Hematopoietic multipotent progenitor cell treated with erythropoietin and hydrocortisone succinate and interleukin-3 and kit ligand, for 17 days (in vitro differentiated cells): ENCODE measurements around the gene TCEANC2.
"Not testable (repeated sequence)": the region's sequence is repeated elsewhere in the genome, so short reads cannot be mapped to it uniquely, and the experiment has no call there.

Source experiments
- DNase-seq: peaks from one replicate; pipeline ENCODE4 v3.0.0-alpha.2; 2015; ENCODE audit warnings: low spot score

The TCEANC2 gene

GRCh38 chr1:54088385-54088784, 35.0 kb downstream of the TCEANC2 start:
- no peak for DNase-seq

DNA sequence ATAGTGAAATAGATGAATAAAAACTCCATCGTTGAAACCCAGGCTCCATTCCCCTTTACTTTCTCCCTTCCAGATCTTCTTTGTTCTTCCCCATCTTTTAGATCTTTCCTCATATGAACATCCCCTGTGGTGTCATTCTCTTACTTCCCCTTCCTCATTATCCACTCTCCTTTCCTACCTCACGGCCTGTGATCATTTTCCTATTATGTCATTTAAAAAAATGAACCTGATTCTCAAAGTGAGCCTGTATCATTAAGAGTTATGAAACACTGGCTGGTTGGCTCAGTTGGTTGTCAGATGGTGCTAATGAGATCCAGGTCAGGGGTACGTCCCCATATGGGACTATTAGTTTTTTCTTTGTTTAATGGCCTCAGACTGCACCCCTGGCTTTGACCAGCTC, 38.3 kb downstream of the TCEANC2 start:
- no peak for DNase-seq

- no peak for DNase-seq
Observed at GRCh38 chr1:54094001-54094729, 40.8 kb downstream of the TCEANC2 start.

DNA sequence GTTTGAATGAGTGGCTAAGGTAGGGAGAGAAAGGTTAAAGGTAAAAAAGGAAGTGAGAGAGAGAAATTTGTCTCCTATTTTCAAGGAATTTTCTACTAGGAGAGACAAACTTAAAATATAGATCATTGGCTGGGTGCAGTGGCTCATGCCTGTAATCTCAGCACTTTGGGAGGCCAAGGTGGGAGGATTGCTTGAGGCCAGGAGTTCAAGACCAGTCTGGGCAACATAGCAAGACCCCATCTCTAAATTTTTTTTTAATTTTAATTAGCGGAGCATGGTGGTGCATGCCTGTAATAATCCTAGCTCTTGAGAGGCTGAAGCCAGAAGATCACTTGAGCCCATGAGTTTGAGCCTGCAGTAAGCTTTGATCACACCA, 41.3 kb downstream of the TCEANC2 start:
- DNase-seq: not testable (repeated sequence)

DNA sequence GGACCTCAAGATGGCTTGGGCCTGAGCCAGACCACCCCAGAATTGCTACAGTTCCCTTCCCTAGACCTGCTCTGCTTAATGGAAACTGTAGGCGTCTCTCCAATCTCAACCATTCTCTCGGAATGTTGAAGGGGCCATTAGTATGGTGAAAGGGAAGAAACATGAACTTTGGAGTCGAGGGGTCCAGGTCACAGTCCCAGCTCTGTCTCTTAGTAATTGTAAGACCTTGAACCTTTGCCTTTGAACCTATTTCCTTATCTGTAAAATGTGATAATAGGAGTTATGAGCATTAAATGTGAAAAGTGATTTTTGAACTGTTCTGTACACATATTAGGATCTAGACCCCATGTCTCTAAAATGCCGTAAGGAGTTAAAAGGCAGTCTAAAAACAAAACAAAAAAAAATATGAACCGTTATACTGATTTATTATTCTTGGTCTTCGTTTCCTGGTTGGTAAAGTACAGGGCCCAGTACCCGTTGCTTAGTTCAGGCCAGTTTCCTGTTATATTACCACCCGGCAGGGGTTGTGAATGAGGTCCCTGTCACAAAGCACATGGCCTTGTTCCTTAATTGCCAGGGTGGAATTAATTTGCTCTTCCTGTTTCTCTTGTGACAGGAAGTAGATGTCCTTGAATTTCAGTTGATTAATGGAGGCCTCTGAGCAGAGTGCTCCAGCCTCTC, 42.3 kb downstream of the TCEANC2 start:
- DNase-seq: no peak

- no peak for DNase-seq
Observed at GRCh38 chr1:54096227-54096876, 42.9 kb downstream of the TCEANC2 start.

GRCh38 chr1:54096877-54097240, 43.5 kb downstream of the TCEANC2 start:
- DNase-seq: no peak

- DNase-seq: no peak
Observed at GRCh38 chr1:54099061-54099610, 45.7 kb downstream of the TCEANC2 start.

- DNase-seq: no peak
Observed at GRCh38 chr1:54100500-54100899, 47.1 kb downstream of the TCEANC2 start.

GRCh38 chr1:54103414-54103813, 50.0 kb downstream of the TCEANC2 start:
- no peak for DNase-seq

DNA sequence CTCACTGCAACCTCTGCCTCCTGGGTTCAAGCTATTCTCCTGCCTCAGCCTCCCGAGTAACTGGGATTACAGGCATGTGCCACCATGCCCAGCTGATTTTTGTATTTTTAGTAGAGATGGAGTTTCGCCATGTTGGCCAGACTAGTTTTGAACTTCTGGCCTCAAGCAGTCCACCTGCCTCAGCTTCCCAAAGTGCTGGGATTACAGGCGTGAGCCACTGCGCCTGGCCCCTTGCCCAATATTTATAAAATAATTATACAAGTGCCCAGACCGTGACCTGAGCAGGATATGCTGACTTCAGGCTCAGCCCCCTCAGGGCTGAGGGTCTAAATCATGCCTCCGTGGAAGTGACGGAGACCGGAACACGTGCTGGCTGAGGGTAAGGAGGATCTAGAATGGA, 51.2 kb downstream of the TCEANC2 start:
- not testable (repeated sequence) for DNase-seq

GRCh38 chr1:54105080-54105479, 51.7 kb downstream of the TCEANC2 start:
- DNase-seq: no peak

DNA sequence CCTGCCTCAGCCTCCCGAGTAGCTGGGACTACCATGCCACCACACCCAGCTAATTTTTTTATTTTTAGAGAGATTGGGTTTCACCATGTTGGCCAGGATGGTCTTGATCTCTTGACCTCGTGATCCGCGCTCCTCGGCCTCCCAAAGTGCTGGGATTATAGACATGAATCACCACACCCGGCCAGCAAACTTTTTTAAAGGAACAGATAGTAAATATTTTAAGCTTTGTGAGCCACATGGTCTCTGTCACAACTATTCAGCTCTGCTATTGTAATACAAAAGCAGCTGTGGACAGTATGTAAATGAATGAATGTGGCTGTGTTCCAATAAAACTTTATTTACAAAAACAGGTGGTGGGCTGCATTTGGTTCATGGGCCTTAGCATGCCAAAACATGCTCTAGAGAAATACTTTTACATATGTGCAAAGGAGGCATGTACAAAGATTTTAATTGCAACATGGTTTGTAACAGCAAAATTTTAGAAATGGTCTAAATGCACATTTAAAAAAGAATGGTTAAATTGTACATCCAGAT, 52.4 kb downstream of the TCEANC2 start:
- DNase-seq: no peak

DNA sequence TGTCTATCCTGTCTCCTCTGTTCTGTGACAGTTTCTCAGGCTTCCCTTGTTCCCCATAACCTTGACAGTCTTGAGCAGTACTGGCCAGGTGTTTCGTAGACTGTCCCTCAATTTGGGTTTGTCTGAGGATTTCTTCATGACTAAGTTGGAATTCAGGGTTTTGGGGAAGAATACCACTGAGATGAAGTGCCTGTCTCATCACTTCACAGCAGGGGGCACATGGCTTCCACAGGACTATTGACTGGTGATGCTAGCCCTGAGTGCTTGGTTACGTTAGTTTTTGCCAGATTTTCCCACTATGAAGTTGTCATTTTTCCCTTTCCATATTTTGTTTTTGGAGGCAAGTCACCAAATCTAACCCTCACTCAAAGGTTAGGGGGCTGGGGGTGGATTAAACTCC, 53.7 kb downstream of the TCEANC2 start:
- peak; percentile 22 for DNase-seq

GRCh38 chr1:54108156-54108555, 54.7 kb downstream of the TCEANC2 start:
- DNase-seq: peak; percentile 23

GRCh38 chr1:54109129-54110090, 56.0 kb downstream of the TCEANC2 start:
- DNase-seq: peak; percentile 33

DNA sequence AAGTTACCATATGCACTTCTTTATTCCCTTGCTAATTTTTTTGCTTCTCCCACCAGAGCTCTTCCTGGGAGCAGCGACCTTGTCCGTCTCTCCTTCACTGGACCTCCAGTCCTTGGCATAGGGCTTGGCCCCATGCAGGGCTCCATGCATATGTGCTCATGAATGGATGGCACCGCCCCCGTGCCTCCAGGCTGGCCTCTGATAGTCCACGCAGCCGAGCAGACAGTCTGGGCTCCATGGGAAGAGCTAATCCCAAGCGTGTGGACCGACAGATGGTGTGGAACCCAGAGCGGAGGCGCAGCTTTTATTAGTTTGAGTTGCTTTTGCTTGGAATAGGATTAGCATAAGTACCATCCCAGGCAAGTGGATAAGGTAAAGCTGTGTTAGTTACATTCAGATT, 57.6 kb downstream of the TCEANC2 start:
- DNase-seq: no peak

- no peak for DNase-seq
Observed at GRCh38 chr1:54111624-54112023, 58.2 kb downstream of the TCEANC2 start.

DNA sequence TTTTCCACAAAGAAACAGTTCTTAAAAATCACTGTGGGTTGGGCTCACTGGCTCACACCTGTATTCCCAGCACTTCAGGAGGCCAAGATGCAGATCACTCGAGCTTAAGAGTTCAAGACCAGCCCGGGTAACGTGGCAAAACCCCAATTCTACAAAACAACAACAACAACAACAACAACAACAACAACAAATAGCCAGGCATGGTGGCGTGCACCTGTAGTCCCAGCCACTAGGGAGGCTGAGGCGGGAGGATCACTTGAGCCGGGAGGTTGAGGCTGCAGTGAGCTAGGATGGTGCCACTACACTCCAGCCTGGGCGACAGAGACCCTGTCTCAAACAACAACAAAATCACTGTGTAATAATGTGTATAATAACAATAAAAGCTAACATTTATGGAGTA, 58.6 kb downstream of the TCEANC2 start:
- no peak for DNase-seq

GRCh38 chr1:54112705-54113368, 59.4 kb downstream of the TCEANC2 start:
- DNase-seq: no peak

GRCh38 chr1:54114001-54114400, 60.6 kb downstream of the TCEANC2 start:
- DNase-seq: no peak
